PFSK-1 (cell line): ENCODE data around the gene APOO.
A peak's percentile ranks its signal among the peaks of the same experiment; 100 is the strongest.

Source experiments
- FOXP2 ChIP-seq: optimal IDR thresholded peaks from 2 replicates; pipeline ENCODE3; 2011; ENCODE audit warnings: borderline replicate concordance, control low read depth, inconsistent platforms; ENCODE audit not compliant: insufficient read depth; ENCODE audit errors: extremely low read length, extremely low read depth
- POLR2AphosphoS5 ChIP-seq: IDR thresholded peaks from 2 replicates; pipeline ENCODE4 v1.6.1; 2012; ENCODE audit warnings: low read depth, mild to moderate bottlenecking, control low read depth, low read length, moderate library complexity
- SIN3A ChIP-seq: IDR thresholded peaks from 2 replicates; pipeline ENCODE4 v1.6.1; 2012; ENCODE audit warnings: mild to moderate bottlenecking, low read length, moderate library complexity, borderline replicate concordance; ENCODE audit not compliant: insufficient read depth
- TAF1 ChIP-seq: IDR thresholded peaks from 2 replicates; pipeline ENCODE4 v1.6.1; 2012; ENCODE audit warnings: low read length, control low read depth, borderline replicate concordance; ENCODE audit not compliant: insufficient read depth
- TF ChIP-seq, protein P1 (sequence below), 2 experiments: IDR thresholded peaks; 2 replicates each; pipeline versions ENCODE4 v1.6.1 to v1.8.0; 2011 to 2012; ENCODE audit warnings: low read depth in 2 of 2, low read length in 2 of 2, control low read depth in 1 of 2, inconsistent platforms in 1 of 2, mild to moderate bottlenecking in 1 of 2, moderate library complexity in 1 of 2; ENCODE audit not compliant: insufficient read depth in 1 of 2

The APOO gene

DNA sequence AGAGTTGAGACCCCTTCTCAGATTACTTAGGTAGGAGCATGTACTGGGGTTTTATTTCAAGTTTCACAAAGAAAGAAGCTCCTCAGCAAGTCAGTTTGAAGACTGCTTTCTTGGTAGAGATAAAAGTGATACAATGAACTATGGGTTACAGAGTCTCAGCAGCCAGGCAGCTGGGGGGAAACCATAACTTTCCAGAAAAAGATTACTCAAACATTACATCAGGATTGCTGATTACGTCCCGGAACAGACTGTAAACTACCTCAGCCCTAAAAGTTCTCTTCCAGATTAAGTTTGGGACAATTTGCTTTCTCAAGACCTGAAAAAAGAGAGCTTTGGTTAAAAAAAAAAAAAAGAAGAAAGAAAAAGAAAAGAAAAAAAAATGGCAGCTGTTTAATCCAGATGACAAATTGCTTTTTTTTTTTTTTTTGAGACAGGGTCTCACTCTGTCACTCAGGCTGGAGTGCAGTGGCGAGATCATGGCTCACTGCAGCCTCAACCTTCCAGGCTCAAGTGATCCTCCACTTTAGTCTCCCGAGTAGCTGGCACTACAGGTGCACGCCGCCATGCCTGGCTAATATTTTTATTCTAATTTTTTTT, 108.2 kb downstream of the APOO start:
- TF ChIP-seq TAF1 = no peak

DNA sequence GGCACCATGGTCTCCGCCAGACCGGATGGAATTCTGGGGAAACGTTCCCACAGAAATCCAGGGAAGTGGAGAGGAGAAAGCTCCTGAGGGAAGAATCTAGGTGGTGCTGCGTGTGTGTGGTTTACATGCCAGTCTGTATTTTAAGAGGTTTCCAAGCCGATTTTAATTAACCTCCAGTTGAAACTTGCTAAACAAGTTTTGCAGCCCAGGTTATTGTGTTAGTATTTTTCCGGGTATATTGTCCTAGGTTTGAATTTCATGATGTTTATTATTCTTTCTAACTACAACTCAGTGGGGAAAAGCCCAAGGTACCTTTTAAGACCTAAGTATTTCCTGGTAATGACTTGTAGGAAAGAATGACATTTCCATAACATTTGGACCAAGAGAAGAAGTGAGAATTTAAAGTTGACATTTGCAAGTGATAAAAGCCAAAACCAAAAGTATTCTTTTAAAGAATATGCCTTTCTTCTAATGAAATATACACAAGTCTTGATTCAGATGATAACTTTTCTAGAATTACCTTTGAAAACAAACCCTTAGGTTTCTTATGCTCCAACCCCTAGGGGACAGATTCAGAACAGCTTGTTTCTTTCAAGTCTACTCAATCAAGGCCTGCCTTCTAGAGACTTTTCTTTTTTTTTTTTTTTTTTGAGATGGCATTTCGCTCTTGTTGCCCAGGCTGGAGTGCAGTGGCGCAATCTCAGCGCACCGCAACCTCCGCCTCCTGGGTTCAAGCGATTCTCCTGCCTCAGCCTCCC, 110.2 kb downstream of the APOO start:
- no peak for TF ChIP-seq FOXP2
- no peak for TF ChIP-seq POLR2AphosphoS5
- TF ChIP-seq, protein P1, sequence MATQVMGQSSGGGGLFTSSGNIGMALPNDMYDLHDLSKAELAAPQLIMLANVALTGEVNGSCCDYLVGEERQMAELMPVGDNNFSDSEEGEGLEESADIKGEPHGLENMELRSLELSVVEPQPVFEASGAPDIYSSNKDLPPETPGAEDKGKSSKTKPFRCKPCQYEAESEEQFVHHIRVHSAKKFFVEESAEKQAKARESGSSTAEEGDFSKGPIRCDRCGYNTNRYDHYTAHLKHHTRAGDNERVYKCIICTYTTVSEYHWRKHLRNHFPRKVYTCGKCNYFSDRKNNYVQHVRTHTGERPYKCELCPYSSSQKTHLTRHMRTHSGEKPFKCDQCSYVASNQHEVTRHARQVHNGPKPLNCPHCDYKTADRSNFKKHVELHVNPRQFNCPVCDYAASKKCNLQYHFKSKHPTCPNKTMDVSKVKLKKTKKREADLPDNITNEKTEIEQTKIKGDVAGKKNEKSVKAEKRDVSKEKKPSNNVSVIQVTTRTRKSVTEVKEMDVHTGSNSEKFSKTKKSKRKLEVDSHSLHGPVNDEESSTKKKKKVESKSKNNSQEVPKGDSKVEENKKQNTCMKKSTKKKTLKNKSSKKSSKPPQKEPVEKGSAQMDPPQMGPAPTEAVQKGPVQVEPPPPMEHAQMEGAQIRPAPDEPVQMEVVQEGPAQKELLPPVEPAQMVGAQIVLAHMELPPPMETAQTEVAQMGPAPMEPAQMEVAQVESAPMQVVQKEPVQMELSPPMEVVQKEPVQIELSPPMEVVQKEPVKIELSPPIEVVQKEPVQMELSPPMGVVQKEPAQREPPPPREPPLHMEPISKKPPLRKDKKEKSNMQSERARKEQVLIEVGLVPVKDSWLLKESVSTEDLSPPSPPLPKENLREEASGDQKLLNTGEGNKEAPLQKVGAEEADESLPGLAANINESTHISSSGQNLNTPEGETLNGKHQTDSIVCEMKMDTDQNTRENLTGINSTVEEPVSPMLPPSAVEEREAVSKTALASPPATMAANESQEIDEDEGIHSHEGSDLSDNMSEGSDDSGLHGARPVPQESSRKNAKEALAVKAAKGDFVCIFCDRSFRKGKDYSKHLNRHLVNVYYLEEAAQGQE (IDR thresholded peaks at IDR 0.05; ENCODE audit: insufficient read depth in 1 of 2, low read depth in 2 of 2, low read length in 2 of 2) = no peak
- no peak for TF ChIP-seq SIN3A
- TF ChIP-seq TAF1 = no peak

DNA sequence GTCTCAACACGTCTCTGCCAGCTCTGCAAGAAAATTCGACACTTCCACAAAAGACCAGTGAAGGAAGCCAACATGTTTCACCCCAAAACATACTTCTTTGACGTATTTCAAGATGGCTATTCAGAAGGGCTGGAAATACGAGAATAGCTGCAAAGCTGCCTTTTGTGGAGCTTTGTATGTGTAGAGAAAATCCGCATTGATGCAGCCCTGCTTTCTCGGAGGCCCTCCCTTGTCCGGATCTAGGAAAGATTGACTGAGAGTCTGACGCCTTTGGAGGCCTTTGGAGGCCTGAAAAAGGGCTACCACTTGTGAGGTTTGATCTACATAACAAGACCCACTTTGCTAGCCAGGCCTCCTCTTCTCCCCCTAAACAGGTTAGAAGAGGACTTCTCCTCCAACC, 112.5 kb downstream of the APOO start:
- no peak for TF ChIP-seq POLR2AphosphoS5
- TF ChIP-seq, protein P1 (IDR thresholded peaks at IDR 0.05; ENCODE audit: insufficient read depth in 1 of 2, low read depth in 2 of 2, low read length in 2 of 2) = no peak
- no peak for TF ChIP-seq FOXP2
- no peak for TF ChIP-seq SIN3A
- no peak for TF ChIP-seq TAF1

DNA sequence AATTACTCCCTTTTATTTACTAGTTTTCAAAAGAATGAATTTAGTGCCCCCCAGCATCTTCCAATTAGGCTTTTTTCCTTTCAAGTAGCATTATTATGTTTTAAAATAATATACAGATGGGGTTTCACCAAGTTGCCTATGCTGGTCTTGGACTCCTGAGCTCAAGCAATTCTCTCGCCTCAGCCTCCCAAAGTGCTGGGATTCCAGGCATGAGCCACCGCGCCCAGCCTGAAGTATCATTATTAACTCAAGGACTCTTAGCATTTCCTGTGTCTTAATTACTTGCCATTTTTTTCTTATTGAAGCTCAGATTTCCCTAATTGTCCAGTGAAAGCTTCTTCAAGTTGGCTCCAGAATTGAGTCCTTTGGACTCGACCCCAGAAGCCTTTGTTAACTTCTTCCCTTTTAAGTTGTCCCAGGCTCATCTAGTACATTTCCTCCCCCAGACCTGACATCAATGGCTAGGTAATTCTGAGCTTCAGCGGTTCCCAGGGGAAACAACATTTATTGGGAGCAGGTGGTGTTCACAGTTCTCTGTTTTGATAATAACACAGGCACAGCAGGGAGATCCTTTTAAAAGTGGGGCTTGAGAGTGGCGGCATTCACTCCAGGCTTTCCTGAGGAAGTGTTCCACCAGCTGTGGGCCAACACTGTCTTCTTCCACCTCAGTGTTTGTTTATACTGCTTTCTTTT, 114.7 kb downstream of the APOO start:
- TF ChIP-seq SIN3A = peak; percentile 24; the same call in 1 of the 2 replicates
- peak; percentile 26; the same call in 1 of the 2 replicates for TF ChIP-seq POLR2AphosphoS5
- TF ChIP-seq, protein P1 (IDR thresholded peaks at IDR 0.05; ENCODE audit: insufficient read depth in 1 of 2, low read depth in 2 of 2, low read length in 2 of 2) = 0 out of 4 replicates have a peak, but pooled peaks of 1 of the 2 experiments have one; percentile 45
- TF ChIP-seq TAF1 = no peak
- no peak for TF ChIP-seq FOXP2

DNA sequence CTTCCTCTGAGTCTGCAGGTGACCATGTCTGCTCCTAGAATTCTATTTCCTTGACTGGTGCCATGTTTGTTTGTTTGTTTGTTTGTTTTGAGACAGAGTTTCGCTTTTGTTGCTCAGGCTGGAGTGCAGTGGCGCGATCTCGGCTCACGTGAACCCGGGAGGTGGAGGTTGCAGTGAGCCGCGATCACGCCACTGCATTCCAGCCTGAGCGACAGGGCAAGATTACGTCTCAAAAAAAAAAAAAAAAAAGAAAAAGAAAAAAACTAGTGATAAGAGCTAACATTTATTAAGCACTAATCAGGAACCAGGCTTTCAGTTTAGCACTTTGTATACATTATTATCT, 117.6 kb downstream of the APOO start:
- TF ChIP-seq SIN3A (no peak), FOXP2 (no peak), POLR2AphosphoS5 (no peak), TAF1 (no peak)
- TF ChIP-seq, protein P1 (IDR thresholded peaks at IDR 0.05; ENCODE audit: insufficient read depth in 1 of 2, low read depth in 2 of 2, low read length in 2 of 2) = no peak
